GM13977 (cell line): ENCODE results near the gene FASTK.

Source experiments
- DNase-seq: peaks from one replicate; pipeline ENCODE4 v3.0.0; 2012; ENCODE audit warnings: low spot score
- CTCF ChIP-seq: IDR thresholded peaks from 2 replicates; pipeline ENCODE4 v1.5.1; 2012; ENCODE audit warnings: mild to moderate bottlenecking, control low read depth; ENCODE audit not compliant: insufficient read depth; ENCODE audit errors: extremely low read depth, missing control alignments
- in situ Hi-C: fragments of 300-500 bp; cut with MboI; formaldehyde crosslinking; loops from one replicate; pipeline ENCODE4 v1.12.0; 2022; ENCODE audit warnings: low sequenced_read_pairs, low pct_unique_long_range_greater_than_20kb, mixed read lengths, inconsistent platforms; ENCODE audit not compliant: unreplicated experiment

FASTK gene

GRCh38 chr7:151071032-151071866 lies 9.4 kb downstream of the FASTK start:
- in situ Hi-C loops: no loop called here
- no peak for DNase-seq
- TF ChIP-seq CTCF: no peak

- no peak for TF ChIP-seq CTCF
- no peak for DNase-seq
- in situ Hi-C loops: no loop called here
Observed at GRCh38 chr7:151070574-151070960, 10.0 kb downstream of the FASTK start.

GRCh38 chr7:151069841-151070573 lies 10.6 kb downstream of the FASTK start:
- no peak for DNase-seq
- no peak for TF ChIP-seq CTCF
- in situ Hi-C loops: no loop called here

GRCh38 chr7:151068069-151068773 lies 12.4 kb downstream of the FASTK start:
- in situ Hi-C loops: no loop called here
- no peak for DNase-seq
- TF ChIP-seq CTCF: no peak

GRCh38 chr7:151066273-151066974 lies 14.2 kb downstream of the FASTK start:
- TF ChIP-seq CTCF: no peak
- in situ Hi-C loops: no loop called here
- no peak for DNase-seq

- in situ Hi-C loops: no loop called here
Observed at GRCh38 chr7:151065516-151065915, 15.1 kb downstream of the FASTK start.

More at GRCh38 chr7:151065516-151065915, 15.1 kb downstream of the FASTK start:
- no peak for DNase-seq
- TF ChIP-seq CTCF: no peak
